Hepatocyte (in vitro differentiated cells): ENCODE results near the gene NME8. TPM values are rescaled to one million over a fixed set of nuclear protein-coding genes. Genes with fewer than 3 reads are reported as not detected.
"Not testable (repeated sequence)": the region's sequence is repeated elsewhere in the genome, so short reads cannot be mapped to it uniquely, and the experiment has no call there.

Experiments used
- DNase-seq: peaks from one replicate; pipeline ENCODE4 v3.0.0-alpha.2; 2016; ENCODE audit warnings: low spot score
- H2AFZ ChIP-seq: fragments of 200-600 bp; sonication (generic); 2 replicates; pipeline ENCODE4 v1.6.0; 2016; ENCODE audit warnings: antibody characterized with exemption, mild to moderate bottlenecking
- H3K27ac ChIP-seq: fragments of 200-600 bp; sonication (generic); 2 replicates; pipeline ENCODE4 v1.5.1; 2016; ENCODE audit warnings: mild to moderate bottlenecking
- H3K27me3 ChIP-seq: fragments of 200-600 bp; sonication (generic); 2 replicates; pipeline ENCODE4 v1.6.1; 2016
- H3K36me3 ChIP-seq: fragments of 200-600 bp; sonication (generic); replicated peaks from 2 replicates; pipeline ENCODE4 v1.5.1; 2016; ENCODE audit warnings: low read depth; ENCODE audit not compliant: insufficient read depth
- H3K4me1 ChIP-seq: fragments of 200-600 bp; sonication (generic); 2 replicates; pipeline ENCODE4 v1.5.1; 2016; ENCODE audit warnings: mild to moderate bottlenecking, moderate library complexity; ENCODE audit not compliant: insufficient read depth
- H3K4me2 ChIP-seq: fragments of 200-600 bp; sonication (generic); 2 replicates; pipeline ENCODE4 v1.6.0; 2016
- H3K4me3 ChIP-seq: fragments of 200-600 bp; sonication (generic); 2 replicates; pipeline ENCODE4 v1.5.1; 2016; ENCODE audit warnings: mild to moderate bottlenecking
- H3K79me2 ChIP-seq: fragments of 200-600 bp; sonication (generic); 2 replicates; pipeline ENCODE4 v1.6.0; 2017; ENCODE audit warnings: mild to moderate bottlenecking
- H3K9me2 ChIP-seq: fragments of 200-600 bp; sonication (generic); replicated peaks from 2 replicates; pipeline ENCODE4 v1.6.0; 2017; ENCODE audit warnings: mild to moderate bottlenecking; ENCODE audit not compliant: insufficient read depth
- H3K9me3 ChIP-seq: fragments of 200-600 bp; sonication (generic); 2 replicates; pipeline ENCODE4 v1.5.1; 2016; ENCODE audit warnings: low read depth, mild to moderate bottlenecking
- H4K20me1 ChIP-seq: fragments of 200-600 bp; sonication (generic); 2 replicates; pipeline ENCODE4 v1.6.0; 2016; ENCODE audit warnings: mild to moderate bottlenecking; ENCODE audit not compliant: insufficient read depth, poor library complexity, severe bottlenecking
- EZH2 ChIP-seq: fragments of 200-600 bp; sonication (generic); IDR thresholded peaks from 2 replicates; pipeline ENCODE4 v1.6.1; 2016; ENCODE audit warnings: antibody characterized with exemption, mild to moderate bottlenecking, borderline replicate concordance
- EZH2phosphoT487 ChIP-seq: fragments of 200-600 bp; sonication (generic); IDR thresholded peaks from one replicate; pipeline ENCODE4 v1.6.1; 2018; ENCODE audit warnings: antibody characterized with exemption, mild to moderate bottlenecking, low read depth, moderate library complexity; ENCODE audit not compliant: unreplicated experiment, severe bottlenecking
- WGBS: methylation state at CpG from one replicate; pipeline ENCODE4 v1.1.6; 2016; ENCODE audit warnings: low lambda C conversion rate; ENCODE audit errors: missing lambda C conversion rate; 5-methylcytosine and 5-hydroxymethylcytosine counted together
- polyA plus RNA-seq: library from polyadenylated mRNA; unstranded; fragments of >200 nt; fragmentation: Nextera tagmentation; extraction: Ambion mirVana; gene quantifications from 2 replicates; pipeline ENCODE4 v1.2.1, GENCODE V29; 2016
- total RNA-seq: library from RNA; depleted of rRNA; stranded (reverse); fragments of >200 nt; gene quantifications from 2 replicates; pipeline ENCODE4 v1.2.3, GENCODE V29; 2014
- TF ChIP-seq, protein P1 (sequence below): fragments of 200-600 bp; sonication (generic); IDR thresholded peaks from 2 replicates; pipeline ENCODE4 v1.5.1; 2016; ENCODE audit warnings: antibody characterized with exemption, mild to moderate bottlenecking; ENCODE audit not compliant: poor library complexity

Gene NME8
- total RNA-seq: not detected in 2 replicates
- polyA plus RNA-seq: 0.23 TPM in 1 of 2 replicates, not detected in the other

DNA sequence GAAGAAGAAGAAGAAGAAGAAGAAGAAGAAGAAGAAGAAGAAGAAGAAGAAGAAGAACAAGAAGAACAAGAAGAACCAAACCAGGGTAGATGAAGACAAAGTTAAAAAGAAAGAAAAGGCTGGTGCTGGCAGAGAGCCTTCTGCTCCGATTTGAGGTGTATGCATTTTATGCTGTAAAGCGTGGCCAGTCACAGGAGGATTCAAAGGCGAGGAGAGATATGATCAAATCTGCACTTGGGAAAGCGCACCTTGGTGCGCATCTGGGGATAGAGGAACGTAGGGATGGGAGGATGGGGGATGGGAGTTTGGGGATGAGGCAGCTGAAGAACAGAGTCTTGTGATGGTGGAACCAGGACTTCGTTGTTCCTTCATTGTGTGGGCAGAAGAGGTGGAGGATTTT lies at the start of gene NME8:
Gene NME8, plus strand, starts transcription at position 301 of the 400 bp plus-strand sequence. CDS start 1,670 bp downstream, outside the sequence.
- Histone ChIP-seq H3K27me3 (no peaks in the 10 kb centered on the region), H3K9me3 (no peaks in the 10 kb centered on the region), H4K20me1 (no peaks in the 10 kb centered on the region), H3K9me2 (no peaks in the 10 kb centered on the region), H3K4me3 (no peak within 1 kb of the TSS), H3K79me2 (no peaks in the 10 kb centered on the region), H2AFZ (no peak within 1 kb of the TSS), H3K4me2 (no peak within 1 kb of the TSS), H3K36me3 (no peaks in the 10 kb centered on the region), H3K4me1 (no peaks in the 10 kb centered on the region), H3K27ac (no peak within 1 kb of the TSS)
- DNase-seq: no peak
- TF ChIP-seq, protein P1, sequence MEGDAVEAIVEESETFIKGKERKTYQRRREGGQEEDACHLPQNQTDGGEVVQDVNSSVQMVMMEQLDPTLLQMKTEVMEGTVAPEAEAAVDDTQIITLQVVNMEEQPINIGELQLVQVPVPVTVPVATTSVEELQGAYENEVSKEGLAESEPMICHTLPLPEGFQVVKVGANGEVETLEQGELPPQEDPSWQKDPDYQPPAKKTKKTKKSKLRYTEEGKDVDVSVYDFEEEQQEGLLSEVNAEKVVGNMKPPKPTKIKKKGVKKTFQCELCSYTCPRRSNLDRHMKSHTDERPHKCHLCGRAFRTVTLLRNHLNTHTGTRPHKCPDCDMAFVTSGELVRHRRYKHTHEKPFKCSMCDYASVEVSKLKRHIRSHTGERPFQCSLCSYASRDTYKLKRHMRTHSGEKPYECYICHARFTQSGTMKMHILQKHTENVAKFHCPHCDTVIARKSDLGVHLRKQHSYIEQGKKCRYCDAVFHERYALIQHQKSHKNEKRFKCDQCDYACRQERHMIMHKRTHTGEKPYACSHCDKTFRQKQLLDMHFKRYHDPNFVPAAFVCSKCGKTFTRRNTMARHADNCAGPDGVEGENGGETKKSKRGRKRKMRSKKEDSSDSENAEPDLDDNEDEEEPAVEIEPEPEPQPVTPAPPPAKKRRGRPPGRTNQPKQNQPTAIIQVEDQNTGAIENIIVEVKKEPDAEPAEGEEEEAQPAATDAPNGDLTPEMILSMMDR: no peak
- no peak for TF ChIP-seq EZH2phosphoT487
- 74% methylated on average over 7 of the region's 7 CpGs for WGBS

DNA sequence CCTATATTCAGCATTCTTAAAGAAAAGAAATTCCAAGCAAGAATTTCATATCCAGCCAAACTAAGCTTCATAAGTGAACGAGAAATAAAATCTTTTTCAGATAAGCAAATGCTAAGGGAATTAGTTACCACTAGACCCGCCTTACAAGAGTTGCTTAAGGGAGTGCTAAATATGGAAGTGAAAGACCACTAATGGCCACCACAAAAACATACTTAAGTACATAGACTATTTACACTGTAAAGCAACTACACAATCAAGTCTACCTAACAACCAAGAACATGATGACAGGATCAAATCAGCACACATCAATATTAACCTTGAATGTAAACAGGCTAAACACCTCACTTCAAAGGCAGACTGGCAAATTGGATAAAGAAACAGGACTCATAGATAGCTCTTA lies 42.2 kb upstream of the NME8 start:
- no peak overlapping the region for H2AFZ ChIP-seq
- no peaks in the 10 kb centered on the region for H3K36me3 ChIP-seq
- no peak for TF ChIP-seq EZH2phosphoT487
- TF ChIP-seq, protein P1: no peak
- TF ChIP-seq EZH2: no peak
- H3K4me2 ChIP-seq: no peak overlapping the region
- H3K4me3 ChIP-seq: no peak overlapping the region
- no peaks in the 10 kb centered on the region for H3K4me1 ChIP-seq
- H3K27ac ChIP-seq: no peak overlapping the region
- H3K9me2 ChIP-seq: no peaks in the 10 kb centered on the region
- no peaks in the 10 kb centered on the region for H3K27me3 ChIP-seq
- 88% methylated on average over 2 of the region's 2 CpGs for WGBS
- no peaks in the 10 kb centered on the region for H4K20me1 ChIP-seq
- DNase-seq: no peak
- H3K9me3 ChIP-seq: no peaks in the 10 kb centered on the region
- H3K79me2 ChIP-seq: no peaks in the 10 kb centered on the region

- H3K27ac ChIP-seq, H3K4me2 ChIP-seq, H3K4me1 ChIP-seq, H3K27me3 ChIP-seq, H3K4me3 ChIP-seq, H3K79me2 ChIP-seq, H3K9me3 ChIP-seq, H2AFZ ChIP-seq, H3K36me3 ChIP-seq, H3K9me2 ChIP-seq, DNase-seq, H4K20me1 ChIP-seq: not testable (repeated sequence)
- WGBS: 58% methylated on average over 1 of the region's 1 CpG
Observed at GRCh38 chr7:37812161-37812580, 36.2 kb upstream of the NME8 start.

DNA sequence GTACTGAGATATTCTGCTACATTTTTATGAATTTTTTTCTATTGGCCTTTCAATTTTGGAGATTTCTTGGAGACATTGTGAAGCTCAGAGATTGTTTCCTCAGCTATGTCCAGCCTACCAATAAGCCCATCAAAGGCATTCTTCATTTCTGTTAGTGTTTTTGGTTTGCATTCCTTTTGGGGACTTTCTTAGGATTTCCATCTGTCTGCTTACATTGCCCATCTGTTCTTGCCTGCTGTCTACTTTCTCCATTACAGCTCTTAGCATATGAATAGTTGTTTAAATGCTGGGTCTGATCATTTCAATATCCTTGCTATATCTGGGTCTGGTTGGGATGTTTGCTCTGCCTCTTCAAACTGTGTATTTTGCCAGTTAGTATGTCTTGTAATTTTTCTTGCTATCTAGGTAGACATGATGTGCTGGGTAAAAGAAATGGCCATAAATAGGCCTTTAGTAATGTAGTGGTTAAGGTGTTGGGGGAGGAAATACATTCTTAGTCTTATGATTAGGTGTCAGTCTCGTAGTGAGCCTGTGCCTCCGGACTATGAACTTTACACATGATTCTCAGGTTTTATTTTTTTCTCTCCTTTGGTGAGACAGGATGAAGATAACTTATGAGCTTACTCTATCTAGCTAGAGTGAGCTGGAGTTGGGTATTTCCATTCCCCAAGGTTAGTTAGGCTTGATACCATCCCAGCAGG lies 32.6 kb upstream of the NME8 start:
- H3K36me3 ChIP-seq: no peaks in the 10 kb centered on the region
- peaks cover 4% of the 10 kb centered on the region for H3K9me3 ChIP-seq
- no peak overlapping the region for H3K4me3 ChIP-seq
- H4K20me1 ChIP-seq: no peaks in the 10 kb centered on the region
- H2AFZ ChIP-seq: no peak overlapping the region
- no peak overlapping the region for H3K4me2 ChIP-seq
- TF ChIP-seq, protein P1: no peak
- no peaks in the 10 kb centered on the region for H3K79me2 ChIP-seq
- DNase-seq: peak; percentile 20
- 73% methylated on average over 2 of the region's 2 CpGs for whole genome bisulfite sequencing
- H3K9me2 ChIP-seq: no peaks in the 10 kb centered on the region
- no peaks in the 10 kb centered on the region for H3K27me3 ChIP-seq
- H3K27ac ChIP-seq: peak overlapping the region; percentile 80
- no peaks in the 10 kb centered on the region for H3K4me1 ChIP-seq
